Left renal pelvis (tissue), 4 donors: ENCODE data around the gene RPL18. TPM values are rescaled to one million over a fixed set of nuclear protein-coding genes. Genes with fewer than 3 reads are reported as not detected.

ENCODE experiments used
- DNase-seq, 4 donors: peaks; one replicate each; pipeline ENCODE4 v3.0.0-alpha.2; 2013; ENCODE audit warnings: low read depth in 4 of 4, low spot score in 3 of 4
- polyA plus RNA-seq, 4 donors: library from polyadenylated mRNA; unstranded; fragments of 120-200 nt; gene quantifications; one replicate each; pipeline ENCODE4 v1.2.1, GENCODE V29; 2013; ENCODE audit not compliant: insufficient read length in 4 of 4

RPL18 gene
- polyA plus RNA-seq, 4 donors, result 1,033 to 1,349 (median 1,082) TPM

- no peak for DNase-seq
Measured at GRCh38 chr19:48615231-48616040, 3.5 kb downstream of the RPL18 start.

- DNase-seq, result no peak
Measured at GRCh38 chr19:48614436-48615230, 4.3 kb downstream of the RPL18 start, which contains the start of gene FAM83E. FAM83E (minus strand) TSS chr19:48615076; CDS start chr19:48613372, 1,704 bp downstream.

- no peak for DNase-seq
Measured at GRCh38 chr19:48613852-48614435, 5.0 kb downstream of the RPL18 start.

GRCh38 chr19:48613024-48613851 is 5.7 kb downstream of the RPL18 start:
- DNase-seq, result no peak

GRCh38 chr19:48611872-48612271 is 7.1 kb downstream of the RPL18 start:
- no peak for DNase-seq

GRCh38 chr19:48609571-48610108 is 9.3 kb downstream of the RPL18 start:
- DNase-seq, result no peak

GRCh38 chr19:48608798-48609263 is 10.1 kb downstream of the RPL18 start:
- no peak for DNase-seq

- DNase-seq, result no peak
Measured at GRCh38 chr19:48607359-48607755, 11.6 kb downstream of the RPL18 start.

GRCh38 chr19:48606463-48607358 is 12.3 kb downstream of the RPL18 start, which contains the start of gene SPACA4:
SPACA4 (plus strand) TSS chr19:48606742; CDS start chr19:48606979, 237 bp downstream.
- no peak for DNase-seq

GRCh38 chr19:48603850-48604249 is 15.1 kb downstream of the RPL18 start:
- no peak for DNase-seq

GRCh38 chr19:48603449-48603848 is 15.5 kb downstream of the RPL18 start:
- DNase-seq, result no peak

GRCh38 chr19:48603001-48603400 is 16.0 kb downstream of the RPL18 start:
- no peak for DNase-seq

GRCh38 chr19:48600679-48601417 is 18.1 kb downstream of the RPL18 start:
- DNase-seq, result no peak

GRCh38 chr19:48598996-48599700 is 19.8 kb downstream of the RPL18 start:
- no peak for DNase-seq

GRCh38 chr19:48596679-48597465 is 22.1 kb downstream of the RPL18 start:
- DNase-seq, result no peak

- no peak for DNase-seq
Measured at GRCh38 chr19:48596237-48596636, 22.7 kb downstream of the RPL18 start.

GRCh38 chr19:48595833-48596232 is 23.1 kb downstream of the RPL18 start:
- DNase-seq, result no peak
